ENCODE data around the gene LHX2.

Gene LHX2

GRCh38 chr9:124008303-124008693 is 3.3 kb upstream of the LHX2 start:
- H3K4me1 ChIP-seq (ENCODE audit: insufficient read depth, low read length): peaks cover 50% of the 10 kb centered on the region
- H3K36me3 ChIP-seq (ENCODE audit: insufficient read depth, low read length): no peaks in the 10 kb centered on the region
- peaks cover 99% of the 10 kb centered on the region for H3K27me3 ChIP-seq (ENCODE audit: insufficient read depth, low read length)
- no peak overlapping the region for H3K9ac ChIP-seq (ENCODE audit: low read depth, low read length)
- H3K27ac ChIP-seq (ENCODE audit: low read depth, low read length): no peak overlapping the region
- H3K4me3 ChIP-seq (ENCODE audit: low read length): peak overlapping the region; percentile 49
- WGBS: under 1% methylated on average over 38 of the region's 38 CpGs
- no peaks in the 10 kb centered on the region for H3K9me3 ChIP-seq (ENCODE audit: insufficient read depth, low read depth, low read length)

- Histone ChIP-seq H3K4me3 (ENCODE audit: low read length) (peak overlapping the region; percentile 49), H3K27ac (ENCODE audit: low read depth, low read length) (no peak overlapping the region), H3K27me3 (ENCODE audit: insufficient read depth, low read length) (peaks cover 99% of the 10 kb centered on the region), H3K9me3 (ENCODE audit: insufficient read depth, low read depth, low read length) (no peaks in the 10 kb centered on the region), H3K4me1 (ENCODE audit: insufficient read depth, low read length) (peaks cover 47% of the 10 kb centered on the region), H3K36me3 (ENCODE audit: insufficient read depth, low read length) (no peaks in the 10 kb centered on the region), H3K9ac (ENCODE audit: low read depth, low read length) (no peak overlapping the region)
- WGBS: under 1% methylated on average over 65 of the region's 65 CpGs
These were observed 2.7 kb upstream of the LHX2 start for GRCh38 chr9:124008694-124009530.

DNA sequence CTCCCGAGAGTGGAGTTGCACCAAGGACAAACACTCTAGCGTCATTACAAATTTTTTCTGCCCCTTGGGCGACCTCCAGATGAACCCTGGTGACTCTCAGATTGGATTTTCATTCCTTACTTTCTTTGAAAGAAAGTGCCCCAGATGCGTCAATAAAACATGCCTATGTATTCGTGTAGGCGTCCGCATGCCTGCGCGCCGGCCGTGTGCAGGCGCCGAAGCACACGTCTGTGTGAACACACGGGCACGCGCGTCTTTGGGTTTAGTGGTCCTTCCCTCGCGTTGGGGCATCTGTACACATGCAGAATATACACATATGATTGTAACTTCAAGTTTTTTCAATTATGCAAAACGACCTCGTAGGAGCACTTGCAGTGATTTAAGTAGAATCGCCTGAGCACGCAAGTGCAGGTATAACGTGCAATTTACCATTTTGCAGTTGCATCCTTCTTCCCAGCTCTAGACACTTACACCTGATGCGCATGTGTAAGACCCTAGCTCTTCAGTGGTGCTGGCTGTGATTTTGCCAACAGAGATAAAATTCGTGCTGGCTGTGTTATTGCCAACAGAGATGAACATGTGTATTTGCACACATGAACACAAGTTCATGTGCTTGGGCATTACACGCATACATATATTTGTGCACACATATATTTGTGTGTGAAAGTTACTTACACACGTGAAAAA is 1.9 kb upstream of the LHX2 start:
- Histone ChIP-seq H3K9ac (ENCODE audit: low read depth, low read length) (no peak overlapping the region), H3K36me3 (ENCODE audit: insufficient read depth, low read length) (no peaks in the 10 kb centered on the region), H3K27me3 (ENCODE audit: insufficient read depth, low read length) (peaks cover 99% of the 10 kb centered on the region), H3K9me3 (ENCODE audit: insufficient read depth, low read depth, low read length) (no peaks in the 10 kb centered on the region), H3K4me3 (ENCODE audit: low read length) (0 out of 2 replicates have a peak overlapping the region, but pooled peaks have one; percentile 49), H3K27ac (ENCODE audit: low read depth, low read length) (no peak overlapping the region), H3K4me1 (ENCODE audit: insufficient read depth, low read length) (peaks cover 40% of the 10 kb centered on the region)
- 3% methylated on average over 28 of the region's 29 CpGs for WGBS

DNA sequence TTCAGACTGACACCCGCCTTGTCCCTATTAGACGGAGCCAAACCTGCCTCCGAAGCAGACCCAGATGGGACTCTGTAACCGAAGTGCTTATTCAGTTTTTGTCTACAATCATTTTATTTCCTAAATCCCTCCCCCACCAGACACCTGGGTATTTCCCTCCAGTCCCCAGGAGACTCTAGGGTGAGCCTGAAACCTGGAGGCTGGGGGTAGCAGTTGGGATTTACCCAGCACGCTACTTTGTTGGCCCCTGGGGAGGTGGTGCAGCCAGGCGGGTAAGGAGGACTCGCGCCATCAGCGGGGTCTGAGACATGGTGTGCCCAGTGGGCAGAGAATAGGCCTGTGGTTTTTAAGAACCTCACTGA is 1.3 kb upstream of the LHX2 start:
- no peak overlapping the region for H3K27ac ChIP-seq (ENCODE audit: low read depth, low read length)
- H3K9me3 ChIP-seq (ENCODE audit: insufficient read depth, low read depth, low read length): no peaks in the 10 kb centered on the region
- H3K36me3 ChIP-seq (ENCODE audit: insufficient read depth, low read length): no peaks in the 10 kb centered on the region
- no peak overlapping the region for H3K4me3 ChIP-seq (ENCODE audit: low read length)
- no peak overlapping the region for H3K9ac ChIP-seq (ENCODE audit: low read depth, low read length)
- peaks cover 99% of the 10 kb centered on the region for H3K27me3 ChIP-seq (ENCODE audit: insufficient read depth, low read length)
- H3K4me1 ChIP-seq (ENCODE audit: insufficient read depth, low read length): peaks cover 33% of the 10 kb centered on the region
- WGBS: 8% methylated on average over 9 of the region's 9 CpGs

DNA sequence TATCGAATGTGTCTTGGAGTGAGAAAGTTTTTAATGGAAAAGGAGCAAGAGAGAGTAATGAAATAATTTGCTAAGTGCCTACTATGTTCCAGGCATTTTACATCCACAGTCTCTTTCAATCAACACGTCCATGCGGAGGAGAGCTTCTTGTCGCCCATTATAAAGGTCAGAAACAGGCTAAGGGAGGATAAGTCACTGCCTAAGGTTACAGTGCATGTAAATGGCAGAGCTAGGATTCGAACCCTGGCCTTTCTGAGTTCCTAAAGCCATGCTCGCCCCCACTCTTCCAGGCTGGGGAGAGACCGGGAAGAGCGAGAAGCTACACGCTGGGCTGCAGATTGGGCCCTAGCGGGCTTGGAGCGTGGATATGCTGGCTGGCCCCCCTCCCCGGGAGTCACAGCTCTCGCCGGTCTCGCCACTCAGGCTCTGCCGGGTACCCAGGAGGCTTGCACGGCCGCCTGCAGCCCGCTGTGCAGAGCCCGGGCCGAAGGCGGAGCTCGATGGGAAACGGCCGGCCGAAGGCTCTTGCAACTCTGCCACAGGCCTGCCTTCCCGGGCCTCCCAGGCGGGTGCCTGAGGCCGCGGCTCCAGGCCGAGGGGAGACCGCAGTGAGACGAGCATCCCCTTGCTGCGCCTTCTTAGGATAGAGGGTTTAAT is 775 bp upstream of the LHX2 start:
- Histone ChIP-seq H3K27me3 (ENCODE audit: insufficient read depth, low read length) (peaks cover 99% of the 10 kb centered on the region), H3K9me3 (ENCODE audit: insufficient read depth, low read depth, low read length) (no peaks in the 10 kb centered on the region), H3K9ac (ENCODE audit: low read depth, low read length) (no peak overlapping the region), H3K4me1 (ENCODE audit: insufficient read depth, low read length) (peaks cover 29% of the 10 kb centered on the region), H3K4me3 (ENCODE audit: low read length) (peak overlapping the region; percentile 36), H3K36me3 (ENCODE audit: insufficient read depth, low read length) (no peaks in the 10 kb centered on the region), H3K27ac (ENCODE audit: low read depth, low read length) (no peak overlapping the region)
- WGBS: 2% methylated on average over 34 of the region's 34 CpGs

DNA sequence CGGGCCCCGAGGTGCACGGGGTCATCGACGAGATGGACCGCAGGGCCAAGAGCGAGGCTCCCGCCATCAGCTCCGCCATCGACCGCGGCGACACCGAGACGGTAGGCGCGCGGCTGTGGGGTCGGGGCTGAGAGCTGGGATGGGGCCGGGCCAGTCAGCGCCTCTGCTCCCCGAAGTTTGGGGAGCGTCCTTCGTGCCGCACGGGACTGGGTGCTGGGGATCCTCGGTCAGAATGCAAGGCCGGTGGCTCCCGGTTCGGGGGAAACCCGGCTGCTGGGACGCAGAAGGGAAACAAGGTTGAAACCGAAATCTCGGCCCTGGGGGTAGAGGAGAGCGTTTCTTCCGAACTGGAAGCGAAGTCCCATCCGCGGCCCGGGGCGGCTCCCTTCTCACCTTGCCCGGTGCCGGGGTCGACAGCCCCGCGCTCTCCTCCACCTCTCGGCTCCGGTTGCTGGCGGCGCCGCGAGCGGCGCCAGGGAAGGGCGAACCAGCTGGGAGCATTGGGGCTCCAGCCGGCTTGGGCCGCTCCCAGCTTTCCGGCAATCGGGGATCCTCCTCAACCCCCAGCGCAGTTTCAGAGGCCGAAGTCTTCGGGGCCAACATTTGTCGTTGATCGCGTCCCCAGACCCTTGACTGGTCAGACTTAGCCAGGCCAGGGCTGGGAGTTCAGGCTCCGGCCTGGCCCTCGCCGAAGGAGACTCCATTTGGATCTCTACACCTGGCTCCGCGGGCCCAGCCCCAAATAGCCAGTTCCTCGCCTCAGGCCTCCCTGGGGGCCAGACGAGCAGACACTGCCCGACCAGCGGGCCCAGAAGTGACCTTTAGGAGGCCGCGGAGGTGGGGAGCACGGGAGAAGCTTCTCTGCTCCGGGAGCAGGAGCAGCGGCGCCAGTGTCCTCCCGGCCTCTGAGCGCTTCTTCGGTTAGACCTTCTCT is 1.1 kb downstream of the LHX2 start:
- Histone ChIP-seq H3K27ac (ENCODE audit: low read depth, low read length) (no peak overlapping the region), H3K36me3 (ENCODE audit: insufficient read depth, low read length) (no peaks in the 10 kb centered on the region), H3K27me3 (ENCODE audit: insufficient read depth, low read length) (peaks cover 99% of the 10 kb centered on the region), H3K9me3 (ENCODE audit: insufficient read depth, low read depth, low read length) (no peaks in the 10 kb centered on the region), H3K9ac (ENCODE audit: low read depth, low read length) (no peak overlapping the region), H3K4me1 (ENCODE audit: insufficient read depth, low read length) (peaks cover 15% of the 10 kb centered on the region; the same call in 1 of the 2 replicates), H3K4me3 (ENCODE audit: low read length) (peak overlapping the region; percentile 40; the same call in 1 of the 2 replicates)
- 3% methylated on average over 83 of the region's 83 CpGs for WGBS

GRCh38 chr9:124013309-124014210 is 2.0 kb downstream of the LHX2 start:
- Histone ChIP-seq H3K27ac (ENCODE audit: low read depth, low read length) (no peak overlapping the region), H3K9me3 (ENCODE audit: insufficient read depth, low read depth, low read length) (no peaks in the 10 kb centered on the region), H3K4me3 (ENCODE audit: low read length) (peak overlapping the region; percentile 40; the same call in 1 of the 2 replicates), H3K9ac (ENCODE audit: low read depth, low read length) (no peak overlapping the region), H3K4me1 (ENCODE audit: insufficient read depth, low read length) (0 out of 2 replicates have a peak, but pooled peaks cover 9% of the 10 kb centered on the region), H3K27me3 (ENCODE audit: insufficient read depth, low read length) (peaks cover 99% of the 10 kb centered on the region), H3K36me3 (ENCODE audit: insufficient read depth, low read length) (no peaks in the 10 kb centered on the region)
- WGBS: 2% methylated on average over 40 of the region's 40 CpGs

DNA sequence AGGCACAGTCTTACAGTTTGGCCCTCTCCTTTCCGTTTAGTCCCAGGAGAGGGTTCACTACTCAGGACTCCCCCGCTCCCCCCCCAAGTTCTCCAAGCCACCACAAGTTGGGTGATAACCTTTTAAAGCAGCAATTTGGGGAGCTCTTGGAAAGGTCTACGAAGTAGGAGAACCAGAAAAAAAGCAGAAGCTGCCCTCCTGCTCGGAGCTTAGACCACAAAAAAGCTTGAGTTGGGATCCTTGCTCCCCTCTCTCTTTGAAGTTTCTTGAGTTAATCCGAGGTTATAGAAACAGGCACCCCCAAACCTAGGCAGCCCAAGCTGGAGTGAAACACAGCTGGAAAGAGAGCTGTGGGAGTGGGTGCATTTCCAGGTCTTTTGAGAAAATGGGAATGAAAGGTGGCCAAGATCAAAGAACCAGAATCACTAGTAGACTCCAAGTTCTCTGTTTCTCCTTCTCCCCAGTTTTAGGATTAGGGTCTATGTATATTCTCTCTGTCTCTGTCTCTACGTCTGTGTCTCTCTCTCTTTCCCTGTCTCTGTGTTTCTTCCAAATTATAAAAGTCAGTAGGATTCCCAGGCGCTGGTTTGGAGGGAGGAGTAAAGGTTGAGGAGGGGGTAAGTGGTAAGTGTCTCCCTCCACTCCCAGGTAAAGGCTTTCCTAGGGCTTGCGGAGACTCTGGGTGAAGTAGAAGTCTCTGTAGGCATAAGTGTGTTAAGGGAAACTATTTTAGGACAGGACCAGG is 2.8 kb downstream of the LHX2 start:
- H3K4me3 ChIP-seq (ENCODE audit: low read length): no peak overlapping the region
- H3K36me3 ChIP-seq (ENCODE audit: insufficient read depth, low read length): no peaks in the 10 kb centered on the region
- no peak overlapping the region for H3K27ac ChIP-seq (ENCODE audit: low read depth, low read length)
- H3K4me1 ChIP-seq (ENCODE audit: insufficient read depth, low read length): peaks cover 17% of the 10 kb centered on the region; the same call in 1 of the 2 replicates
- H3K9me3 ChIP-seq (ENCODE audit: insufficient read depth, low read depth, low read length): no peaks in the 10 kb centered on the region
- H3K27me3 ChIP-seq (ENCODE audit: insufficient read depth, low read length): peaks cover 99% of the 10 kb centered on the region
- WGBS: 4% methylated on average over 5 of the region's 8 CpGs
- H3K9ac ChIP-seq (ENCODE audit: low read depth, low read length): no peak overlapping the region

GRCh38 chr9:124014956-124015660 is 3.5 kb downstream of the LHX2 start:
- Histone ChIP-seq H3K9ac (ENCODE audit: low read depth, low read length) (no peak overlapping the region), H3K9me3 (ENCODE audit: insufficient read depth, low read depth, low read length) (no peaks in the 10 kb centered on the region), H3K27me3 (ENCODE audit: insufficient read depth, low read length) (peaks cover 99% of the 10 kb centered on the region), H3K4me3 (ENCODE audit: low read length) (peak overlapping the region; percentile 26; the same call in 1 of the 2 replicates), H3K4me1 (ENCODE audit: insufficient read depth, low read length) (peaks cover 22% of the 10 kb centered on the region; the same call in 1 of the 2 replicates), H3K36me3 (ENCODE audit: insufficient read depth, low read length) (no peaks in the 10 kb centered on the region), H3K27ac (ENCODE audit: low read depth, low read length) (no peak overlapping the region)
- 2% methylated on average over 54 of the region's 57 CpGs for WGBS

All from HUES64 (cell line).